Stimulated activated CD4-positive, alpha-beta T cell treated with anti-CD3 and anti-CD28 coated beads, TNF-alpha, amount 100 ng/mL, for 4 hours (primary cell): ENCODE measurements around the gene TBX15.

Experiments used
- DNase-seq, 3 experiments: peaks; one replicate each; pipeline ENCODE4 v3.0.0-alpha.2; 2020; ENCODE audit warnings: low read depth in 3 of 3

TBX15 gene

DNA sequence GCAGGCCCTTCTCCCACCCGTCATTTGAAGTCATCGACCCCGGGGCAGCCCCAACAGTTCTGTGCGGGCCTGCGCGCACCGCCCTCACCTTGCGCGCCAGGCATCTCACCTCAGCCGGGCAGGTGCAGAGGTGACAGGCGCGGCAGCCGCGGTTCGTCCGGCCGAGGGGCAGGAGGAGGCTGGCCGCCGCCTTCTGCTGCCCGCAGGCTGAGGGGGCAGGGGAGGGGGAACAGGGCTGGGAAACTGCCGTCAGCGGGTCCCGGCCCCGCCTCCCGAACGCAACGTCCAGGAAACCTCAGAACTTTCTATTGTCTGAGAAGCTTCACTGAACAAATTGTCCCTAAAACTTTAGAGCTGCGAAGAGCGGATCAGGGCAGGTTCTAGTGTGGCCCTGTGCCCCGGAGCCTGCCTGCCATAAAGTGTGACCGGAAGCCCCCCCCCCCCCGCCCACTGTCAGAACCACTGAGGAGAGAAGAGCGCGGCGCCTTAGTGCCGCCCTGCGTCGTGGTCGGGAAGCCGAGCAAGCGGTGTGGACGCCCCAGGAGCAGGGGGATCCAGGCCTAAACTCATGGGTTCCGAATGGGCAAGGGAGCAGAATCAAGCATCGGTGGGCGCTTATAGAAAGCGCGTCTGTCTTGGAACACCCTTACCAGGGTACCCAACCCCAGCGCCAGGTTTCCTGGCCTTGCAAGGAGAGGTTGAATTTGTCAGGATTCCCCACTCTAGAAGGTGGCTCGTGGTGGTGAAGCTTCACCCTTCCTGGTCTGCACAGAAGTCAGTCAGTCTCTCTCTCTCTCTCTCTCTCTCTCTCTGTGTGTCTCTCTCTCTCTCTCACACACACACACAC is 13.3 kb upstream of the TBX15 start:
- no peak for DNase-seq

DNA sequence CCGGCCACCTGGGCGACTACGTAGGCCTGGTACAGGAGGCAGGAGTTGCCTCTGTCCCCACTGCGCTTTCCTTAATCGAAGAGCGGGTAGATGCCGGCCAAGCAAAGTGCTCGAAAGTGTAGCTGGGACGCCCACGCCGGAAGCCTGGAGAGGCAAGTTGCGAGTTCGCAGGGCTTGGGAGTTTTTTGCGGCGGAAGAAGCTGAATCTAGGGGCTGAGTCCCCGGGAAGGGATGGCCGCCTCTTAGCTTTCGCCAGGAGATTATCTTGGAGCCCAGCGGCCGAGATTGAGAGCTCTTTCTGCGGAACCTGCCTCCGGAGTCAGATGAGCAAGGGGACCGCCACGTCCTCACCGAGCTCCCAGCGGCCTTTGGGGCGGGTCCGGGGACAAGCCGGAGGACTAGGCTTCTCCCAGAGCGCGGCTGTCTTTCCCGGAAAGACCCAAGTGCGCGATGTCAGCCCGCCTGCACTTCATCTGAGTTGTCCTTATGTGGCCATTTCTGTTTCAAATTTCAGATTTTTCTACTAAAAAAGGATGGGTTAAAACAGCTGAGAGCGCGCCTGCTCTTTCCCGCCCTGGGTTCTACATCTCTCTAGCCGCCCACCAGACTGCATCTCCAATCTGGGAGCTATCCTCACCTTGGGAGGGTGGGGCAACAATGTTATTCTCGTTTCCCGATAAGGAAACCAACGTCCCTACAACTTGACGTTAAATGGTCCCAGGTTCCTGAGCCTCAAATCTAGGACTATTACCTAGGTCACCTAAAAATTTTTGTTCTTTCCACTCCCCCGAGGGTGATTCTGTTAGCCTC is 12.4 kb upstream of the TBX15 start:
- DNase-seq = no peak

DNA sequence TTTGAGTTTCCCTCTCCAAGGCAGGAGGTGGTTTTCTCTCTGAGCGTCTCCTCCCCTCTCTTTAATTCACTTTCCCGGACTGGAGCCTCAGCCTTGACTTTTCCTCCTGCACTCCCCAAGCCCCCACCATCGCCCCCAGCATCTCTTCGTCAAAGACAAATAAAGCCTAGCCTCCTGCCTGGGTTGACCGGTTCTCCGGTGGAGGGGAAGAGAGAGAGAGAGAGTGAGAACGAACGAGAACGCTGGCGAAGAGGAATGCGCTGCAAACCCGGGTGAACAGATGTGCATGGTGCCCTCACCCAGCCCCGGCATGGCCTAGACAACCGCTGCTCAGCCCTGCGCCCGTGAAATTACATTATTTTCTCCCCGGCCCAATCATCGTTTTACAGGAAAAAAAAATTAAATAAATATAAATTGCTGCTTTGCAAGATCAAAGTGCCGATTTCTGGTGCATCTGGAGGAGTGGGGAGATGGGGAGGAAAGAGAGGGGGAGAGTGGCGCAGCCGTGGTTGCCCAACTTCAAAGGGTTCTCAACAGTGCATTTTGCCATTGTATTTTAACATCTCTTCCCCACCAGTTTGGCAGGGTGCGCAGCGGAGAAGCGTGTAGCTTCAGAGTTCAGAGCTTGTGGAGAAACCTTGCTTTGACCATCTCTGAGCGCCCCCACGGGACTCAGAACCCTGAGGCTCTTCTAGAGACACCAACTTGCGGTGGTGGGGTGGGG is 11.4 kb upstream of the TBX15 start:
- no peak for DNase-seq

DNA sequence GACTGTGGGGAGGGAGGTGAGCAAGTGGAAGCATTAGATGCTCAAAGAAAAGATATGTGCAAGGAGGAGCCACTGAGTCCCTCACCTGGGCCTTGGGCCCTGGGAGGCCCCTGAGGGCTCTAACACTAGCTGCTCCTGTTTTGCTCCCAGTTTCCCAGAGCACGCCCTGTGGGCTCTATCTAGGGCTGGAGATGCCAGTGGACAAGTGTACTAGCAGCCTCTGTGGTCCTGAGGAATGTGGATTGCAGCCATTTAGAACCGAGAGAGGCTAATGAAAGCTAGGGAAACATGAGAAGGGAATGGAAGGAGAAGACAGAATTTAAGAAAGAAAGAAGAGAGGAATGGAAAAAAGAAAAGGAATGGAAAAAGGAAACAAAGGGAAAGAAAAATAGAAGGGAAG is 10.0 kb upstream of the TBX15 start:
- DNase-seq = no peak

DNA sequence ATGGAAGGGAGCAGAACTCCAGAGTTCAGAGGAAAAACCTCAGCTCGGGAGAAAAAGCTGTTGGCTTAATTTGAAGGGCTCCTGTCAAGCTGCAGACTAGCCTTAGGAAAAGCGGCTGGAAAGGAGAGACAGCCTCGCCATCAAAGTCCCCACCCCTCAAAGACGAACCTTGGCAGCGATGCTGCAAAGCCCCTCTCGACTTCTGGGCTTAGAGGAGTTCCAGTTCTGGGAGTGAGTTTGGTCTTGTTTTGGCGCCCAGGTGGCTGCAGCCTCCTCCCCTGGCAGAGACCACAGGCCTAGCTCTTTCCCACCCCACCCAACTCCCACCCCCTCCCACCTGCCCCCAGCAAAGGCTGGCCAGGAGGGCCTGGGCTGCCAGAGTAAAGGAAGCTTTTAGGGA is 9.1 kb upstream of the TBX15 start:
- no peak for DNase-seq

DNA sequence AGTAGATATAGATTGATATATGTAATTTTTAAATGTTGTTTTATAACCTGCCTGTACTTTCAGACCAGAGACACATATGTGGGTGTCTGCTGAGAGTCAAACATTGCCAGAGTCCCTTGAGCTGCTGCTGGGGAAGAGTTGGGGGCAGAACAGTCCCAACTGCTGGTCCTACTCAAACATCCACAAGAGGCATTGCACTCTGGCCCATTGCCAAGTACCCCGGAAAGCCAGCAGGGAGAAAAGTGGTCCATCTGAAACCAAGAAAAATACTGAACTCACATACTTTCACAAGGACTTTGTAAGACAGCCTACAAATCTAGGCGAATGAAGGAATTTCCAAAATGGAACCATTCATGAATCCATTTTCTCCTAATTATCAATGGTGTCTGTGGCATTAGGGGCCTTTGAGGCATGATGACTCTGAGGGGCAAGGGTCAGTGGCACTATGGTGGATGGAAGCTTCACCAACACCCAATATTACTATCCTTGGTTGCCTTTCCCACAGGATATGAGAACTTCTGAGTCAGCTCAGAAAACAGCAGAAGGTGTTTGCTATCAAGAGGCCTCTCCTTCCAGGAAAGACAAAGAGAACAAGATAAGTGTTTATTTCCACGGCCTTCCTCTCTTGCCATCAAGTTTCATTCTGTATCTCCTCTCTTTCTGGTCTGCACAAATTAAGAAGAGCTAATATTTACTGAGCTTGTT is 7.3 kb upstream of the TBX15 start:
- DNase-seq = no peak

DNA sequence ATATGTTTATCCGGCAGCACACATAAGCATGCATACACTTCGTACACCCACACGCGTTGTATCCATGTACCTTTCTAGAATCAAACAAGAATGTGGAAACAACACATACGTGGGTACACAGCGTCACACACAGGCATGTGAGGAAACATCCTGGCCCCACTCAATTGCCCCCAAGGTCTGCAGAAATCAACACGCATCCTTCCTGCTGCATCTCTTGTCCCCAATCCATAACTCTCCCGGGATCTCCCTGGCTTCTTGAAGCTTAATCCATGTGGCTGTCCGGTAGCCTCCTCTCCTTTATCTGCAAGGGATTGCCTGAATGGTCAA is 5.5 kb upstream of the TBX15 start:
- no peak for DNase-seq

DNA sequence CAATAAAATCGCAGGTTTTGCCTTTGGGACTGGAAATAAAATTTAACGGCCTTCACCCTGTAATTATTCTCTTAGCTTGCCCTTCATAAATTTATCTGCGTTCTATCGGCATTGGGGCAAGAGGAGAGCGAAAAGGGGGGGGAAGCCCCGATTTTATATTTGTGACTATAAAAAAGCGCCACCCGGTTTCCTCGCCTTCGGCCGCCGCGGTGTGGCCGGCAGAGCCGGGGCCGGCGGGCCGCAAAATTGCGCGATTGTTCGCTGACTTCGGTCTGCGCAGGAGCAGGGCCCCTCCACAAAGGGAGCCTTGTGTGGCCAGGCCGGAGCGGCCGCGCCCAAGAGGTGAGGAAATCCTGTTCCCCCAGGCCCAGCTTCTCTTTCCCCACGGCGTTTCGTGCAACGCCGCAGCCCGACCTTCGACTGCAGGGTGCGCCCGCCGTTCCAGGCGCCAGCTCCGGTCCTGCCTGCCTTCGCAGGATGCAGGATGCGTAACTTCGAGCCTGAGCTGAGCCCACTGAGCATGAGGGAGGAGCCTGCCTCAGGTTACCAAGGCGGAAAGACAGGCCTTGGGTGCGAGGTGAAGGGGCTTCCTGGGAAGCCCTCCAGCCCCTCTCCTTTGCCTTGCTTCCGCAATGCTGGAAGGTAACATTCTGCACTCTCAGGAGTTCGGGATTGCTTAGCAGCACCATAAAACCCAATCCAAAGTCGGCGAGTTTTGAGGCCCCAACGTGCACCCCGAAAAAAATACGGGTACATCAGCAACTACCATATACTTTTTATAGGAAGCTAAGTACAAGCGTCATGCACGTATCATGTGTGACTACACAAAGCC is 4.9 kb upstream of the TBX15 start:
- no peak for DNase-seq

DNA sequence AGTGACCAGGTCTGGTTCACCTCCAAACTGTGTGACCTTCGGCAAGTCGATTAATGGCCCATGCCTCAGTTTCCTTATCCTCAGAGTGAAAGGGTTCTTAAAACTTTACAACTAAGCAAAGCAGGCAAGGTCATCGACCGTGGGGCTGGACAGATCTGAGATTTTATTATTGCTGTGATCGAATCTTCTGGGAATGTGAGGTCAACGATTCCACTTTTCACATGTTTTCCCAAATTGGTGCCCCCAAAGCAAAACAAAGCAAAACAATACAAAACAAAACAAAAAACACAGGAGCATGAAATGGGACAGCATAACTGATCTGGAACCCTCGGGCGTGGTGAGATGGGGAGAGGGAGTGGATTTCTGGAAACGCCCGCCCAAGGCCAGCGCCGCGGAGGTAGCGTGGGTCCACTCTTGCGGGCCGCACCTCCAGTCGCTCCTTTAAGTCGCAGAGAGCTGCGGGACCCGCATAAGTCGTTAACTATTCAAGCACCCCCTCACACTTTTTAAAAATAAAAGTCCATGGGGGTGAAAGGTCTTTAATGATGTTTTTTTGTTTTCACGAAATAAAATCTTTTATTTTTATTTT is 4.2 kb upstream of the TBX15 start:
- DNase-seq = no peak

DNA sequence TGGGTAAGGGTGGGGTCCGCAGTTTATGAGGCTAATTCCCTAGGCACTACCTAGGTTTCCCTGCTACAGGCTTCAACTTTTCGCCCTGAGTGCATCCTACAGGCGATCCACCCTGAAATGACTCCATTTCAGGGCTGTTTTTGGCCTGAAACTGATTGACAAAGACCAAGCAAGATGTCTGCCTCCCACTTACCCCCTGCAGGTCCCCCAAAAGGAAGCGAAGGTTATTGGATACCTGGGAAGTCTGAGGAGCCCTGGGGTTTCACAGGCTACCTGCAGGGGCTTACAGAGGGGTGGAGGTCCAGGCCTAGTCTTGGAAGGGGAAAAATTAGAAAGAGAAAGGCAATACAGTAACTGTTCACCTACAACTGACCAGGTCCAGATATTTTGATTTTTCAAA is 3.3 kb upstream of the TBX15 start:
- DNase-seq = no peak

DNA sequence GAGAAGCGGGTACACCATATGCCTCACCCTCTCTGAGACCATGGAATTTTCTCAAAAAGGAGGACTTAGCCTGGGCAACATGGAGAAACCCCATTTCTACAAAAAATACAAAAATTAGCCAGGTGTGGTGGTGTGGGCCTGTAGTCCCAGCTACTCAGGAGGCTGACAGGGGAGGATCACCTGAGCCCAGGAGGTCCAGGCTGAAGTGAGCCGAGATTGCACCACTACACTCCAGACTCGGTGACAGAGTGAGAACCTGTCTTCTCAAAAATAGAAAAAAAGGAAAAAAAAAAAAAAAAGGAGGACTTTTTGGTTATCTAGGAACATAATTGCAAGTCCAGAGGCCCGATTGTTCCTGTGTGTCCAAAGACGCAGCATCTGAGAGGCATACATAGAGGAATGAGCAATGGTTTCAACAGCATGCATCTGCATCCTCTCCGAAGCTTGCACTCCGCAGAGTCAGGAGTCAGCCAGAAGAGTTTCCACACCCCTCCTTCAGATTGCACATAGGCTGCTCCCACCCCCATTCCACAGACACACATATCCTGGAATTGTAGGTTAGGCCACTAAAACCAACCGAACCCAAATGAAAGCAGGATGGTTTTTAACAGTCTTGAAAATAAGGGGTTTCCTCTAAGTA is 2.5 kb upstream of the TBX15 start:
- no peak for DNase-seq

DNA sequence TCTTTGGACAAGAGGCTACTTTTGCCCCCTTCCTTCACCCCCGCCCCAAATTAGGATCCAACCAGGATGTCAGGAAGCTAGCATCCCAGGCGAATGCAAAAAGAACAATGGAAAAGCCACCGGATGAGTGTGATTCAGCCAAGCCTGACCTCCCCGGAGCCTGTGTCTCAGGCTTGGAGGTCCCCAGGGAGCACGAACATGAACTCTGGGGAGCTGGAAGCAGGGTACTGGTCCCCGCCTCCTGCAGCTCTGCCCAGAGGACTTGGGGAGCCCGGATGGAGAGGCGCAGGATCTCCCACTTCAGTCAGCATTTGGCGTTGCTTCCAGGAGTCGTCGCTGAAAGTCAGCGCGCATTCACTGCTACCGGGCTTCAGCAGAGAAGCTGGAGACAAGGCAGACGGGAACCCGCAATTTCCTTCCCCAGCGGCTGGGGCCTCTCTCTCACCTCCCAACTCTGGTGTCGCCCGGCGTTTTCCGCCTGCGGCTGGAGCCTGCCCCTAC is 1.8 kb upstream of the TBX15 start:
- no peak for DNase-seq

DNA sequence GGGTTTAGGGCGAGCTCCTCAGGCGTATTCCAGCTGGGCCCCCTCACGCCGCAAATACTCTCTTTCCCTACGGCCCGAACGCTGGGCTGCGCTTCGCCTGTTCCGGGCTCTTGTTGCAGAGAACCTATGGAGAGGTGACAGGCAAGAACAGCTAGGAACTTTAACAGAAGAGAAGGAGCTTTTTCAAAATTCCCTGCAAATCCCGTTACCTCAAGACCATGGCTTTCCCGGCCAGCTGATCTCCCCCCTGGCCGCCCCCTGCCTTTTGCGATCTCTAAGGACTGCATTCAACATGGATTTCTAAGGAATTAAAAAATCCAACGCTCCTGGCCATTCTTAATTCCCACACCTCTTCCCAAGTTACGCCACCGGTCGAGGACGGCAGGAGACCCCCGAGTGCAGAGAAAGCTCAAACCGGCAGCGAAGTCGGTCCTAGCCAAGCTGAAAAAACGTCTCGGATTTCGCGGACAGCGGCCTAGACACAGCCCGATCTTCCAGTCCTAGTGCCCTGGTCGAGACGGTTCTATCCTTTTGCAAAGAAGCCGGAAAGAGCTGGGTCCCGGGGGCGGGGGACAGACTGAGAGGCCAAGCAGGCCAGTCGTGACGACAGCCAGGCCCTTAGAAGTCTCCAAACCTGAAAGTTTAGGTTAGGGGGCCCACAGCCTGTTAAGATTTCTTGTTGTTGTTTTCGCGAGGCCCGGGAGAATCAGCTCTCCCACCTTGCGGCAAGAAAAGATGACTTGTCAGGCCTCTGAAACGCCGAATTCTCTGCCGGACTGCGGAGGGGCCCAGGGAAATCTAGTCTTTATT is 1.1 kb upstream of the TBX15 start:
- no peak for DNase-seq

DNA sequence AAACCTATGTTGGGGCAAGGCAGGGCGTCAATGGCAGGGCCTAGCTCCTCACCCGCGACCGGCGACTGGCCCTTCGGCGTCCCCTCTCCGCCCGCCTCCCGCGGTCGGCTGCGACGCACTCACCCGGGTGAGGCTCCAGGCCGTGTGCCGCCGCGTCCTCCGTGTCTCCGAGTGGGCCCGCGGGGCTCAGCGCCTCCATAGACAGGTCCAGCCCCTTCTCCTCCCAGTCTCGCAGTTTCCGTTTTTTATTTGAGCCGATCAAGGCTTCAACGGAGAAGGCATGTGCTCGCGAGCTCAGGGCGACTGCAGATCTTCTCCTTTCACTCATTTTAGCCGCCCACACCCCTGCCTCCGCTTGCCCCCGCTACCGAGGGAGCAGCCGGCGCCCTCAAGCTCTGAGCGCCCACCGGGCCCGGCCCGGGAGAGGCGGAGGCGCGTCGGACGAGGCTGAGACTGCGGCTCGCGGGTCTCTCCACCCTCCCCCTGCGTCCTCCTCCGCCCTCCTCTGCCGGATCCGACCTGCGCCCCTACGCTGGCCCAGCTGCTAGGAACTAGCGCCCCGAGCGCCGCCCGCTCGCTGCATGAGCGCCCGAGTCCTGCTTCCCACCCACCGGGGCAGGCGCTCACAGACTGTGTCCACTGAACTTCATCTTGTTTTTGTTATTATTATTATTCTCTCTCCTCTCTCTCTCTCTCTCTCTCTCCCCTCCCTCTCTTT is 516 bp downstream of the TBX15 start:
- DNase-seq = no peak

DNA sequence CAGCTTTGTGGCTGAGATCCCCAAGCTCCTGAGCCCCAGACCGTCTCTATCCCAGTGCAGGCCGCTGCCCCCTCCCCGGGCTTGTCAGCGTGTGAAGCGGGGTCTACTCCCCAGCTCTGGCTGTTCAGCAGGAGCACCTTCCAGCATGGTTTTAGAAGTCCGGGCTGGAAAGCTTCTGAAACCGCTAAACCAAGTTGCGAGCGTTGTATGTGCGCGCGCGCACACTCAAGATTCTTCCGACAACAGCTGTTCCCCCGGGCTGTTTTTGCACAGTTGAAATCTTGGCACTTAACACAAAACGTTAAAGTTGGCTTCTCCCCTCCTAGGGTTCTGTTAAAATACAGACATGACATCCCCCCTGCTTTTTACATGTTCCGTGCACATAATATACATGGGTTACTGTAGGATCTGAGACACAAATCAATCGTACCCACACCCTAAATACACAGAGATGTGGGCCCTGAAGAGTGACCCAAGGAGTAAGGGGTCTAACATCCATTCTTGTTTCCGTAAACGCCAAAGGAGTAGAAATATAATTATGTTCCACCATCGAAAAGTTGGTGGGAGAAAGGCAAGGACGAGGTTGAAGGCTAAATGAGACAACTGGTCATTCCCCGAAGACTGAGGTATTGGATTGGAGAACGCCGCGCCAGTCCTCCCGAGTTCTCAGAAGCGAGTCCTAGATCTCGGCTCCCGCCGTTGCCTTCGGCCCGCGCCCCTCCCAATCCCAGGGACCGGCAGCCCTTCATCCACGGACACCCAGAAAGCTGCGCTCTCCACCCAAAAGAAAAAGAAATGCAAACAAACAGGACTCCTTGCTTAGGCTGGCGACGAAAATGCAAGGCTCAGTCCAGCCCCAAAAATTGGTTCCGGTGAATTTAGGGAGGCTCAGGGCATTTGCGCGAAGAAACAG is 1.3 kb downstream of the TBX15 start:
- DNase-seq = no peak

DNA sequence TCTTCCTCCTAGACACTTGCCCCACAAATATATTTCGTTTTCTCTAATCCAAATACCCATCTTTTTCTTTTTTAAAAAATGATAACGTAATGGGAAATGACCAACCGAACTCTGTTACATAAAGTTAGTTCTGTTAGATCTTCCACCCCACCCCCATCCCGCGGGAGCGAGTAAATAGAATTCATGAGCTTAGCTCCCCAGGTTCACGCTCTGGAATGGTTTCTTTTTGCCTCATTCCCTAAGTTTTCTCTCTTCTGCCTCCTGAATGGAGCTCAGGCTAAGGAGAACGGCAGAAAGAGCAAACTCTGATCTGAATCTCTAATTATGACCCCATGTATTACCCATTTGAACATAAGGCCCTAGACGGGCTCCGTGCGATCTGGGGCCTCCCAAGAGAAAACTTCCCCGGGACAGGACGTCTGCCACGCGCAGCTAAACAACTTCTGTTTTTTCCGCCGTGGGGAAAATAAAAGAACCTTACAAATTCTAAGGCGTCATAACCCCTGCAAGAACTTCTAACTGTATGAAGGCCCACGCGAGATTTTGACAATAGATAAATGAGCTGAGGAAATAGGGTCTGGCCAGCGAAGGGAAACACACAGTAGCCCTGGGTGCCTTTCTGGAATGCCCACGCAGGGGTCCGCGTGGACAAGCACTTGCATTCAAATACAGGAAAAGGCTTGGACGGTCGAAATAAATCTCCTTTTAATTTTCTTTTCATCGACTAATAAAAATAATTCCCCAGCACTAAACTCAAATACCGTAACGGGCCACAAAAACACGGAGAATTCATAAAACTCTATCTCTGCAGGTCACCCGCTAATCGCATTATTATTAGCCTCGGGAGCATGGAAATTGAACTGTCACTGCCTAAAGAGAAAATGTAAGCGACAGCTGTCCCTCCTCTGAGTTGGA is 2.2 kb downstream of the TBX15 start:
- DNase-seq = no peak
